CD1c-positive myeloid dendritic cell (primary cell): ENCODE results near the gene CBLB.

Source experiments
- DNase-seq: peaks from one replicate; pipeline ENCODE4 v3.0.0-alpha.2; 2016; ENCODE audit errors: extremely low spot score

The CBLB gene

DNA sequence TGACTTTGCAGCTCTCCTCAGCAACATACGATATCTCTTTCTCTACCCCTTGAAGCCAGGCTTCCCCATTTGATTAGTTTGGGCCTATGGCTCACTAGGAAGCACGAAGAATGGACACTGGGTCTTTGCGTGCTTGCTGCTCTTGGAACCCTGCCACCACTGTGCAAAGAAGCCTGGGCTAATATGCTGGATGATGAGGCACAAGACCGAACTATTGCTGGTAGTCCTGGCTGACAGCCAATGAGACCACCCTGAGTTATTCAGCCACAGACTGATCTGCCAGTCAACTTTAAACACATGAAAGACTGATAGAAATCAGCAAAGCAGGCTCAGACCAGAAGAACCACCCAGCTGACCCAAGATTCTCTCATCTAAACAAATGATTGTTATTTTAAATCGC lies 250.3 kb downstream of the CBLB start:
- DNase-seq, result no peak

DNA sequence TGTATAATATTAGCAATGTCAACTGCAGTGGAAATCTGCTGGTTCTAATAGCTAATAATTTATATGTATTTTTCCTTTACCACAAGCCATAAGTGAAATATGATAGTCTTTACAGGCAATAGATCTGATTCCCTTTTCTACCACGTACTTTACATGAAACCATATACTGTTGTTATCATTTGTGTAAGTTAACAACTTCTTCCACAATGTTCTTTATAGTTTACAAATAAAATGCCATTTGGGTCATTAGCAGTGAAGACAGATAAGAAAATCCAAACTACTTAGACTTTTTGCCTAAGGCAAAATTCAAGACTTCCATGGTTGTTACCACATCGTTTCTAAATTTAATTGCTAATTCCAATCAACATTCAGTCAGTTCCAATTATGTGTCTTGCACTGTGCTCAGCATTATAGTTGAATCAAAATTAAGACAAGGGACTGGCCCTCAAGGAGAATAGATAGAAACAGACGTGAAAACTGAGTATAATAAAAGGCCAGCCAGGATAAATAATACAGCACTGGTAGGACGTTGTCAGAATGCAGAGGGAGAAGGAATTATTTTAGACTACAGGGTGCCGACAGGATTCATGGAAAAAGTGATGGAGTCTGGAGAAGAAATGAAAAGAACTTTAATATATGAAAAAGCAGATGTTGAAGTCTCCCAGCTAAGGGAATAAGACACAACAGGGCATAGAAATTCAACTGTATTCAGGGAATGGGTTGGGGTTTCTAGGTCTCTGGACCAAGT lies 252.3 kb downstream of the CBLB start:
- DNase-seq, result no peak

DNA sequence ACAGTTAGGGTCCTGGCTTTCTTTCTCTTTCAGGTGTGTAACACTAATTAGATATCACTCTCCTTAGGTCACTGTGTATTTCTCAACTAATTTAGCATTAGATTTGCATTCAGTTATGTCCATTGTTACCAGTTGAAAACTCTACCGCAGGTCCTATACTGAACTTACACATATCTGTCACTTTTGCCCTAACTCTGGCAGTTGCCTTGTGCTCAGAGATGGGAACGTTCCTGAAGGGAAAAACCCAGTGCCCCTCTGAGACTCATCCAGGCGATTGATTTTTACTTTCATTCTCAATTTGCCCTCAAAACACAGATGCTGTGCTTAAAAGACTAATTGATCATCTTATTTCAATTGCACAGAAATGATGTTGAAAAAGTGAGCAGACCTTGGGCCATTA lies 253.0 kb downstream of the CBLB start:
- no peak for DNase-seq

GRCh38 chr3:105614288-105615030 lies 254.4 kb downstream of the CBLB start:
- DNase-seq, result no peak

- DNase-seq, result no peak
Measured at GRCh38 chr3:105613120-105613519, 255.7 kb downstream of the CBLB start.

DNA sequence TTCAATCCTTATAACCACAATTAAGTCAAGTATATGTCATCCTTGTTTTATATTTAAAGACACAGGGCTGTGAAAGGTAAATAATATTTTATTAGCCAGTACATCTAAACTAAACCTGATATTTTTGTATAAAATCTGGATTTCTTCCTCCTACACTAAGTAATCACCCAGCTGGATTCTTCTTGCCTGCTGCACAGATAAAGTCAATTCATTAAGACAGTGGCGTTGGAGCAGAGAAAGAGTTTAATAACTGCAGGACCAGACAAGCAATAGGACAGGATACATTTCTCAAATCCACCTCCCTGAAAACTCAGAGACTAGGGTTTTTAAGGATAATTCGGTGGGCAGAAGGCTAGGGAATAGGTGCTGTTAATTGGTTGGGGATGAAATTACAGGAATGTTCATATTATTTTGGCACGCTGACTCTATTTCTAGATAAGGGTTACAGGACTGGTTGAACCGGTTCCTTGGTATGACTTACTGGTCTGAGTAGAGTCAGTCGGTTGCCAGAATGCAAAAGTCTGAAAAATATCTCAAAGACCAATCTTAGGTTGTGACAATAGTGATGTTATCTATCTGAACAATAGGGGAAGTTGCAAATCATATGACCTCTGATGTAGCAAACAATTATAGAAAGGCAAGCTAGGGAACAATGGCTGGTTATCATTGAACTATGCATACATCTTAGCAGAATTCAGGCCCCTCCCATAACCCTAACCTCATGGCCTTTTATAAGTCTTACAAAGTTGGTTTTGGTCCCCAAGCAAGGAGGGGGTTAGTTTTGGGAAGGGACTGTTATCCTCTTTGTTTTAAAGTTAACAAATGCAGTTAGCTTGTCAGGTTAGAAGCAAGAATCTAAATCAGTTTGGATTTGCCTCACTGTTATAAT lies 257.3 kb downstream of the CBLB start:
- no peak for DNase-seq

GRCh38 chr3:105610473-105610872 lies 258.3 kb downstream of the CBLB start:
- DNase-seq, result no peak

- DNase-seq, result no peak
Measured at GRCh38 chr3:105608623-105609022, 260.2 kb downstream of the CBLB start.

GRCh38 chr3:105606016-105606415 lies 262.8 kb downstream of the CBLB start:
- DNase-seq, result no peak
